Neural cell (in vitro differentiated cells): ENCODE data around the gene IL17REL.

Experiments
- EP300 ChIP-seq: fragments of 450-650 bp; conservative IDR thresholded peaks from 2 replicates; pipeline ENCODE4 v1.6.1; 2014; ENCODE audit warnings: antibody characterized with exemption, mild to moderate bottlenecking, moderate library complexity; ENCODE audit not compliant: poor library complexity, severe bottlenecking
- EZH2 ChIP-seq: fragments of 200-600, 300-800 bp; shearing (Covaris generic), sonication (generic); IDR thresholded peaks from 2 replicates; pipeline ENCODE4 v1.6.1; 2014; ENCODE audit warnings: antibody characterized with exemption, low read length, borderline replicate concordance, mild to moderate bottlenecking; ENCODE audit not compliant: insufficient read depth, poor library complexity, severe bottlenecking
- POLR2AphosphoS5 ChIP-seq: IDR thresholded peaks from 2 replicates; pipeline ENCODE4 v1.6.1; 2012
- TAF1 ChIP-seq: IDR thresholded peaks from 2 replicates; pipeline ENCODE4 v1.6.1; 2012; ENCODE audit warnings: low read depth
- TF ChIP-seq, protein P1 (sequence below): fragments of 450-650 bp; IDR thresholded peaks from 2 replicates; pipeline ENCODE4 v1.5.1; 2014; ENCODE audit warnings: antibody characterized with exemption, mild to moderate bottlenecking, moderate library complexity; ENCODE audit not compliant: poor library complexity, severe bottlenecking
- TF ChIP-seq, protein P2 (sequence below): IDR thresholded peaks from 2 replicates; pipeline ENCODE4 v1.6.1; 2012; ENCODE audit warnings: borderline replicate concordance

GRCh38 chr22:49973018-49973961 is 39.3 kb downstream of the IL17REL start:
- TF ChIP-seq EZH2 (no peak), EP300 (no peak), POLR2AphosphoS5 (no peak), TAF1 (no peak)
- TF ChIP-seq, protein P1, sequence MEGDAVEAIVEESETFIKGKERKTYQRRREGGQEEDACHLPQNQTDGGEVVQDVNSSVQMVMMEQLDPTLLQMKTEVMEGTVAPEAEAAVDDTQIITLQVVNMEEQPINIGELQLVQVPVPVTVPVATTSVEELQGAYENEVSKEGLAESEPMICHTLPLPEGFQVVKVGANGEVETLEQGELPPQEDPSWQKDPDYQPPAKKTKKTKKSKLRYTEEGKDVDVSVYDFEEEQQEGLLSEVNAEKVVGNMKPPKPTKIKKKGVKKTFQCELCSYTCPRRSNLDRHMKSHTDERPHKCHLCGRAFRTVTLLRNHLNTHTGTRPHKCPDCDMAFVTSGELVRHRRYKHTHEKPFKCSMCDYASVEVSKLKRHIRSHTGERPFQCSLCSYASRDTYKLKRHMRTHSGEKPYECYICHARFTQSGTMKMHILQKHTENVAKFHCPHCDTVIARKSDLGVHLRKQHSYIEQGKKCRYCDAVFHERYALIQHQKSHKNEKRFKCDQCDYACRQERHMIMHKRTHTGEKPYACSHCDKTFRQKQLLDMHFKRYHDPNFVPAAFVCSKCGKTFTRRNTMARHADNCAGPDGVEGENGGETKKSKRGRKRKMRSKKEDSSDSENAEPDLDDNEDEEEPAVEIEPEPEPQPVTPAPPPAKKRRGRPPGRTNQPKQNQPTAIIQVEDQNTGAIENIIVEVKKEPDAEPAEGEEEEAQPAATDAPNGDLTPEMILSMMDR, result no peak
- TF ChIP-seq, protein P2, sequence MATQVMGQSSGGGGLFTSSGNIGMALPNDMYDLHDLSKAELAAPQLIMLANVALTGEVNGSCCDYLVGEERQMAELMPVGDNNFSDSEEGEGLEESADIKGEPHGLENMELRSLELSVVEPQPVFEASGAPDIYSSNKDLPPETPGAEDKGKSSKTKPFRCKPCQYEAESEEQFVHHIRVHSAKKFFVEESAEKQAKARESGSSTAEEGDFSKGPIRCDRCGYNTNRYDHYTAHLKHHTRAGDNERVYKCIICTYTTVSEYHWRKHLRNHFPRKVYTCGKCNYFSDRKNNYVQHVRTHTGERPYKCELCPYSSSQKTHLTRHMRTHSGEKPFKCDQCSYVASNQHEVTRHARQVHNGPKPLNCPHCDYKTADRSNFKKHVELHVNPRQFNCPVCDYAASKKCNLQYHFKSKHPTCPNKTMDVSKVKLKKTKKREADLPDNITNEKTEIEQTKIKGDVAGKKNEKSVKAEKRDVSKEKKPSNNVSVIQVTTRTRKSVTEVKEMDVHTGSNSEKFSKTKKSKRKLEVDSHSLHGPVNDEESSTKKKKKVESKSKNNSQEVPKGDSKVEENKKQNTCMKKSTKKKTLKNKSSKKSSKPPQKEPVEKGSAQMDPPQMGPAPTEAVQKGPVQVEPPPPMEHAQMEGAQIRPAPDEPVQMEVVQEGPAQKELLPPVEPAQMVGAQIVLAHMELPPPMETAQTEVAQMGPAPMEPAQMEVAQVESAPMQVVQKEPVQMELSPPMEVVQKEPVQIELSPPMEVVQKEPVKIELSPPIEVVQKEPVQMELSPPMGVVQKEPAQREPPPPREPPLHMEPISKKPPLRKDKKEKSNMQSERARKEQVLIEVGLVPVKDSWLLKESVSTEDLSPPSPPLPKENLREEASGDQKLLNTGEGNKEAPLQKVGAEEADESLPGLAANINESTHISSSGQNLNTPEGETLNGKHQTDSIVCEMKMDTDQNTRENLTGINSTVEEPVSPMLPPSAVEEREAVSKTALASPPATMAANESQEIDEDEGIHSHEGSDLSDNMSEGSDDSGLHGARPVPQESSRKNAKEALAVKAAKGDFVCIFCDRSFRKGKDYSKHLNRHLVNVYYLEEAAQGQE, result no peak
